Thyroid gland (tissue), 4 donors: ENCODE results near the gene RRP12.

Source experiments
- POLR2A ChIP-seq, 2 donors: fragments of 450-650 bp; IDR thresholded peaks; one replicate each; pipeline ENCODE4 v1.6.1; 2017; ENCODE audit warnings: antibody characterized with exemption in 2 of 2, mild to moderate bottlenecking in 2 of 2, moderate library complexity in 1 of 2
- TF ChIP-seq, protein P1 (sequence below), 6 experiments: fragments of 200-600 bp in 3 of 6; fragments of 450-650 bp in 3 of 6; sonication (generic) in 3 of 6; IDR thresholded peaks; one replicate each; pipeline ENCODE4 v1.5.1; 2016 to 2019; ENCODE audit warnings: antibody characterized with exemption in 6 of 6, mild to moderate bottlenecking in 2 of 6, inconsistent platforms in 1 of 6, moderate library complexity in 1 of 6

GRCh38 chr10:97355571-97355975 lies 45.6 kb downstream of the RRP12 start:
- TF ChIP-seq, protein P1, sequence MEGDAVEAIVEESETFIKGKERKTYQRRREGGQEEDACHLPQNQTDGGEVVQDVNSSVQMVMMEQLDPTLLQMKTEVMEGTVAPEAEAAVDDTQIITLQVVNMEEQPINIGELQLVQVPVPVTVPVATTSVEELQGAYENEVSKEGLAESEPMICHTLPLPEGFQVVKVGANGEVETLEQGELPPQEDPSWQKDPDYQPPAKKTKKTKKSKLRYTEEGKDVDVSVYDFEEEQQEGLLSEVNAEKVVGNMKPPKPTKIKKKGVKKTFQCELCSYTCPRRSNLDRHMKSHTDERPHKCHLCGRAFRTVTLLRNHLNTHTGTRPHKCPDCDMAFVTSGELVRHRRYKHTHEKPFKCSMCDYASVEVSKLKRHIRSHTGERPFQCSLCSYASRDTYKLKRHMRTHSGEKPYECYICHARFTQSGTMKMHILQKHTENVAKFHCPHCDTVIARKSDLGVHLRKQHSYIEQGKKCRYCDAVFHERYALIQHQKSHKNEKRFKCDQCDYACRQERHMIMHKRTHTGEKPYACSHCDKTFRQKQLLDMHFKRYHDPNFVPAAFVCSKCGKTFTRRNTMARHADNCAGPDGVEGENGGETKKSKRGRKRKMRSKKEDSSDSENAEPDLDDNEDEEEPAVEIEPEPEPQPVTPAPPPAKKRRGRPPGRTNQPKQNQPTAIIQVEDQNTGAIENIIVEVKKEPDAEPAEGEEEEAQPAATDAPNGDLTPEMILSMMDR (IDR thresholded peaks at IDR 0.05), result peak in 4 of 6 experiments; percentile 24 to 43 (median 32)
- no peak for TF ChIP-seq POLR2A (IDR thresholded peaks at IDR 0.05)
